H1 (cell line): ENCODE measurements around the gene HNRNPM. TPM values are rescaled to one million over a fixed set of nuclear protein-coding genes. Genes with fewer than 3 reads are reported as not detected.
A peak's percentile ranks its signal among the peaks of the same experiment; 100 is the strongest.

Experiments
- CTCF ChIA-PET: fragments of 300-600 bp; sonication (Branson Sonifier 250); formaldehyde crosslinking; loops from one replicate; lab custom pipeline; 2021; ENCODE audit not compliant: partially characterized antibody; lab: Charles Lee
- POLR2A ChIA-PET: fragments of 300-600 bp; sonication (Branson Sonifier 250); formaldehyde crosslinking; loops from one replicate; lab custom pipeline; 2021; ENCODE audit warnings: inconsistent platforms; ENCODE audit not compliant: partially characterized antibody; lab: Charles Lee
- DNase-seq, 2 experiments: peaks; one replicate each; pipeline versions ENCODE4 v3.0.0 to v3.0.0-alpha.2; 2010 to 2022; ENCODE audit warnings: low spot score in 2 of 2, low read depth in 1 of 2, mixed read lengths in 1 of 2
- FAIRE-seq: peaks from 2 replicates; lab custom pipeline; 2011; peaks lifted over from hg19 to GRCh38; lab: Jason Lieb, UNC
- H2AFZ ChIP-seq: 2 replicates; pipeline ENCODE4 v1.8.1; 2012; ENCODE audit warnings: low read length, inconsistent platforms
- H2AK5ac ChIP-seq: 2 replicates; pipeline ENCODE4 v1.6.1; 2013; ENCODE audit warnings: low read depth, low read length
- H2BK120ac ChIP-seq: replicated peaks from 2 replicates; pipeline ENCODE3; 2013; ENCODE audit warnings: low read depth, low read length, inconsistent platforms
- H2BK12ac ChIP-seq: 2 replicates; pipeline ENCODE4 v1.6.1; 2013; ENCODE audit warnings: low read depth, low read length
- H2BK15ac ChIP-seq: 2 replicates; pipeline ENCODE4 v1.6.1; 2013; ENCODE audit warnings: low read length
- H2BK20ac ChIP-seq: 2 replicates; pipeline ENCODE4 v1.6.1; 2013; ENCODE audit warnings: low read length
- H2BK5ac ChIP-seq: 2 replicates; pipeline ENCODE4 v1.6.1; 2013; ENCODE audit warnings: low read depth, low read length
- H3K14ac ChIP-seq: 2 replicates; pipeline ENCODE4 v1.6.1; 2013; ENCODE audit warnings: inconsistent platforms; ENCODE audit not compliant: insufficient read length
- H3K18ac ChIP-seq: 2 replicates; pipeline ENCODE4 v1.6.1; 2013; ENCODE audit warnings: low read length; ENCODE audit errors: extremely low read depth
- H3K23ac ChIP-seq: 2 replicates; pipeline ENCODE4 v1.6.1; 2013; ENCODE audit warnings: inconsistent platforms; ENCODE audit not compliant: insufficient read length
- H3K23me2 ChIP-seq: 2 replicates; pipeline ENCODE4 v1.6.1; 2013; ENCODE audit warnings: low read depth, low read length
- H3K27ac ChIP-seq: 2 replicates; pipeline ENCODE4 v1.6.1; 2011; ENCODE audit warnings: low read depth, low read length, inconsistent platforms
- H3K27me3 ChIP-seq, 4 experiments: replicated peaks in 1 of 4; 1 replicate in 1 of 4; 2 replicates in 3 of 4; pipeline versions ENCODE4 v1.6.1 to v1.8.1; 2011 to 2013; ENCODE audit warnings: low read length in 3 of 4, mild to moderate bottlenecking in 3 of 4, inconsistent platforms in 2 of 4, mixed read lengths in 2 of 4, moderate library complexity in 1 of 4; ENCODE audit not compliant: control insufficient read depth in 3 of 4, insufficient read depth in 3 of 4; ENCODE audit errors: extremely low read depth in 1 of 4
- H3K36me3 ChIP-seq, 4 experiments: 2 replicates each; pipeline versions ENCODE4 v1.6.1 to v1.8.1; 2011 to 2013; ENCODE audit warnings: mild to moderate bottlenecking in 4 of 4, low read length in 3 of 4, moderate library complexity in 2 of 4, control low read depth in 1 of 4, inconsistent platforms in 1 of 4; ENCODE audit not compliant: insufficient read depth in 4 of 4, control insufficient read depth in 2 of 4
- H3K4ac ChIP-seq: replicated peaks from 2 replicates; pipeline ENCODE3; 2013; ENCODE audit warnings: low read length, low read depth, mixed read lengths, inconsistent platforms; ENCODE audit not compliant: insufficient read length
- H3K4me1 ChIP-seq, 4 experiments: replicated peaks in 1 of 4; 1 replicate in 1 of 4; 2 replicates in 3 of 4; pipeline versions ENCODE4 v1.6.1 to v1.8.1; 2011 to 2013; ENCODE audit warnings: low read length in 3 of 4, inconsistent platforms in 2 of 4, mixed read lengths in 1 of 4; ENCODE audit not compliant: insufficient read depth in 4 of 4, control insufficient read depth in 3 of 4
- H3K4me2 ChIP-seq, 2 experiments: 2 replicates each; pipeline versions ENCODE4 v1.6.1 to v1.8.1; 2011 to 2013; ENCODE audit warnings: low read depth in 2 of 2, low read length in 2 of 2, control low read depth in 1 of 2, inconsistent platforms in 1 of 2, mild to moderate bottlenecking in 1 of 2; ENCODE audit not compliant: insufficient read depth in 1 of 2
- H3K4me3 ChIP-seq, 4 experiments: fragments of 200-600, 300-600 bp in 1 of 4; sonication (generic), shearing (Covaris generic), sonication (Bioruptor Twin) in 1 of 4; 2 replicates each; pipeline versions ENCODE4 v1.5.1 to v1.8.1; 2011 to 2016; ENCODE audit warnings: low read length in 4 of 4, low read depth in 3 of 4, control low read depth in 2 of 4, inconsistent platforms in 2 of 4, mild to moderate bottlenecking in 2 of 4, mixed read lengths in 1 of 4, moderate library complexity in 1 of 4; ENCODE audit not compliant: insufficient read depth in 2 of 4; ENCODE audit errors: extremely low read depth in 1 of 4
- H3K56ac ChIP-seq: replicated peaks from 2 replicates; pipeline ENCODE3; 2013; ENCODE audit warnings: low read depth, mild to moderate bottlenecking, mixed read lengths, low read length, inconsistent platforms; ENCODE audit not compliant: insufficient read length
- H3K79me1 ChIP-seq: 2 replicates; pipeline ENCODE4 v1.6.1; 2013; ENCODE audit warnings: low read depth, low read length, control low read depth
- H3K79me2 ChIP-seq, 2 experiments: 2 replicates each; pipeline versions ENCODE4 v1.6.1 to v1.8.1; 2012 to 2013; ENCODE audit warnings: low read length in 2 of 2, mild to moderate bottlenecking in 2 of 2, inconsistent platforms in 1 of 2; ENCODE audit not compliant: insufficient read depth in 2 of 2, control insufficient read depth in 1 of 2
- H3K9ac ChIP-seq, 4 experiments: replicated peaks in 1 of 4; 1 replicate in 1 of 4; 2 replicates in 3 of 4; pipeline versions ENCODE4 v1.6.1 to v1.8.1; 2011 to 2013; ENCODE audit warnings: low read depth in 3 of 4, low read length in 3 of 4, control low read depth in 2 of 4, mild to moderate bottlenecking in 2 of 4, moderate library complexity in 2 of 4, inconsistent platforms in 1 of 4; ENCODE audit errors: extremely low read depth in 1 of 4
- H3K9me3 ChIP-seq, 2 experiments: 2 replicates each; pipeline versions ENCODE4 v1.6.1 to v1.8.1; 2012 to 2013; ENCODE audit warnings: mild to moderate bottlenecking in 2 of 2, moderate library complexity in 2 of 2, control low read depth in 1 of 2, inconsistent platforms in 1 of 2, low read depth in 1 of 2, low read length in 1 of 2, mixed read lengths in 1 of 2; ENCODE audit not compliant: insufficient read depth in 2 of 2
- H4K20me1 ChIP-seq, 2 experiments: replicated peaks in 1 of 2; 2 replicates each; pipeline versions ENCODE3 to v1.8.1; 2011 to 2013; ENCODE audit warnings: inconsistent platforms in 2 of 2, low read length in 2 of 2, mild to moderate bottlenecking in 1 of 2; ENCODE audit not compliant: insufficient read depth in 2 of 2, control insufficient read depth in 1 of 2
- H4K5ac ChIP-seq: 2 replicates; pipeline ENCODE4 v1.6.1; 2013; ENCODE audit warnings: low read length, low read depth, mixed read lengths, inconsistent platforms; ENCODE audit not compliant: insufficient read length
- H4K8ac ChIP-seq: 2 replicates; pipeline ENCODE4 v1.8.0; 2013; ENCODE audit warnings: mild to moderate bottlenecking, moderate library complexity, low read length, inconsistent platforms; ENCODE audit not compliant: insufficient read depth; ENCODE audit errors: extremely low read depth
- H4K91ac ChIP-seq: replicated peaks from 2 replicates; pipeline ENCODE3; 2013; ENCODE audit warnings: low read length, mixed read lengths, inconsistent platforms; ENCODE audit not compliant: insufficient read length
- EP300 ChIP-seq, 2 experiments: IDR thresholded peaks; 1 replicate in 1 of 2; 2 replicates in 1 of 2; pipeline ENCODE4 v1.6.1; 2011 to 2012; ENCODE audit warnings: low read depth in 2 of 2, low read length in 2 of 2, mild to moderate bottlenecking in 2 of 2, borderline replicate concordance in 1 of 2, inconsistent platforms in 1 of 2, moderate library complexity in 1 of 2
- POLR2AphosphoS5 ChIP-seq: IDR thresholded peaks from 2 replicates; pipeline ENCODE4 v1.6.1; 2011; ENCODE audit warnings: low read depth, low read length
- WGBS, 2 experiments: shearing (Covaris generic) in 1 of 2; methylation state at CpG; one replicate each; pipeline versions ENCODE4 v1.1.6 to v1.1.7; 2013 to 2015; ENCODE audit warnings: low lambda C conversion rate in 2 of 2, mixed read lengths in 2 of 2, inconsistent platforms in 1 of 2, low coverage in 1 of 2, missing lambda C conversion rate in 1 of 2; ENCODE audit not compliant: insufficient replicate concordance in 2 of 2, insufficient coverage in 1 of 2, insufficient read length in 1 of 2; ENCODE audit errors: extremely low coverage in 1 of 2, missing lambda C conversion rate in 1 of 2; 5-methylcytosine and 5-hydroxymethylcytosine counted together
- polyA plus RNA-seq, 7 experiments: library from polyadenylated mRNA; depleted of rRNA in 3 of 7; stranded (reverse) in 5 of 7; unstranded in 2 of 7; fragments of >200 nt in 5 of 7; fragments of 200-250 nt in 2 of 7; gene quantifications; 1 replicate in 5 of 7; 2 replicates in 1 of 7; 4 replicates in 1 of 7; pipeline versions ENCODE4 v1.2.1 to v1.2.3, GENCODE V29; 2011 to 2013; ENCODE audit warnings: missing spikeins in 2 of 7, mixed read lengths in 2 of 7
- total RNA-seq: library from RNA; stranded (reverse); fragmentation: NEBNext Ultra II Directional; extraction: Animal tissue kit (Norgen Biotek cat#: 25700); gene quantifications from 2 replicates; pipeline ENCODE4 v1.2.1, GENCODE V29; 2021

Gene HNRNPM
- total and polyA plus RNA-seq, 2 of the 8 experiments (the other 6 are each of a cell fraction or from before 2014, with no cell fraction given) = 375 to 474 TPM

DNA sequence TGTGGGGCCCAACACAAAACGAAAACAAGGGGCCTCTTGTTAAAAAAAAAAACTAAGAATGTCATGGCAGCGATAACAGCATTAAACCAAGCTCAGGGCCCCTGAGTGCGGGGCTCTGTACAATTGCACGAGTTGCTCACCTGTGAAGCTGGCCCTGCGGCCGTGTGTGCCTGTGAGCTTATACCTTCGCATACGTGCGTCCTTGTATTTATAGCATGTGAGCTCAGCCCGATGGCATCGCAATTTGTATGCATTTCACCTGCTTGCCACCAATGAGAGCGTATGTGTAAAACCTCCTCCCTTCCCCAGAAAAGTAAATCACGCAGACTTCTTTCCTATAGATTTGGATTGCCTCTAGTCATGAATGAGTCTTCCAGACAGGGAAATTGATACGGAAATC is 17.1 kb downstream of the HNRNPM start:
- ChIA-PET POLR2A (interaction anchor here (0.6 to 6.4 kb wide), 9 partner anchors 9 to 118 kb away, joined by 3 to 63 read pairs (median 5); partner anchors contain the start of gene HNRNPM), CTCF (interaction anchor here (0.7 to 4.0 kb wide), 10 partner anchors 9 to 201 kb away, joined by 3 to 14 read pairs (median 4); no protein-coding TSS in a partner anchor)
- Histone ChIP-seq H3K23ac (no peak overlapping the region), H4K91ac (no peak overlapping the region), H2BK20ac (no peak overlapping the region), H3K4me2 (no peak overlapping the region), H3K18ac (no peak overlapping the region), H3K9ac (no peak overlapping the region), H3K4ac (no peak overlapping the region), H3K27ac (no peak overlapping the region; the same call in 1 of the 2 replicates), H3K36me3 (peaks cover 30 to 55% (median 51%) of the 10 kb centered on the region in 4 experiments), H2AFZ (no peak overlapping the region), H3K79me2 (peaks cover 65 to 94% of the 10 kb centered on the region in 2 experiments), H3K56ac (no peak overlapping the region), H3K14ac (no peak overlapping the region), H3K79me1 (peaks cover 17% of the 10 kb centered on the region), H3K4me3 (no peak overlapping the region), H2BK12ac (no peak overlapping the region), H2BK5ac (no peak overlapping the region), H2AK5ac (no peak overlapping the region), H4K5ac (no peak overlapping the region), H3K4me1 (peaks cover 4 to 12% (median 8%) of the 10 kb centered on the region in 4 experiments), H3K23me2 (no peaks in the 10 kb centered on the region), H2BK15ac (no peak overlapping the region), H4K8ac (no peak overlapping the region), H4K20me1 (peaks cover 34 to 53% of the 10 kb centered on the region in 2 experiments), H3K27me3 (no peaks in the 10 kb centered on the region), H3K9me3 (no peaks in the 10 kb centered on the region), H2BK120ac (no peak overlapping the region)
- DNase-seq = no peak
- TF ChIP-seq EP300 (IDR thresholded peaks at IDR 0.05; ENCODE audit: borderline replicate concordance in 1 of 2, low read depth in 2 of 2, low read length in 2 of 2) (no peak), POLR2AphosphoS5 (0 out of 2 replicates have a peak, but pooled peaks have one; percentile 31)
- FAIRE-seq = no peak
- 92% methylated on average over 14 of the region's 14 CpGs; no CpG with 5 or more reads in 1 of the 2 experiments for WGBS, 2 experiments
